GM18511 (cell line): ENCODE measurements around the gene NAXE.
"Not testable (repeated sequence)": the region's sequence is repeated elsewhere in the genome, so short reads cannot be mapped to it uniquely, and the experiment has no call there.

Experiments
- ATAC-seq: cut with Tn5 transposase; IDR thresholded peaks from one replicate; pipeline ENCODE4 v1.9.1; 2021; ENCODE audit warnings: mild to moderate bottlenecking, moderate library complexity; ENCODE audit not compliant: unreplicated experiment

Gene NAXE

GRCh38 chr1:156566436-156566835, 25.1 kb upstream of the NAXE start:
- ATAC-seq, result no peak

- no peak for ATAC-seq
Observed at GRCh38 chr1:156571261-156571852, 20.2 kb upstream of the NAXE start.

GRCh38 chr1:156571919-156572662, 19.5 kb upstream of the NAXE start, which contains the start of gene IQGAP3:
Gene IQGAP3 (minus strand): TSS chr1:156572565. CDS start chr1:156572529, 36 bp downstream.
- peak; percentile 76 for ATAC-seq

DNA sequence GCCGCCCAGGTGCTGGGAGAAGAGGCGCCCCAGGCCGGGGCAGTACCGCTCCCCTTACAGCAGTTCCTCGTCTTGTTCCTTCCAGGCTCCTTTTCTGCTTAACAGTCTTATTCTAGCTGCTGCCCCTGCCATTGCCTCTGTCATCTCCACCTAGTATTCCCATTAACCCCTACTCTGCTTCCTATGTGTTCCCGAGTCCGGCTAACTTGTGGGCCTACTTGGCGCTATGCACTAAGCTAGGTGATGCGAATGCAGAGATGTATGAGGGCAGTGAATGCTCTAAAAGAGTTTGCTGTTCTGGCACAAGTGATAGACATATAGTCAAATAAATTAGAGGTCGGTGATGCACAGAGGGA, 18.9 kb upstream of the NAXE start:
- ATAC-seq, result no peak

DNA sequence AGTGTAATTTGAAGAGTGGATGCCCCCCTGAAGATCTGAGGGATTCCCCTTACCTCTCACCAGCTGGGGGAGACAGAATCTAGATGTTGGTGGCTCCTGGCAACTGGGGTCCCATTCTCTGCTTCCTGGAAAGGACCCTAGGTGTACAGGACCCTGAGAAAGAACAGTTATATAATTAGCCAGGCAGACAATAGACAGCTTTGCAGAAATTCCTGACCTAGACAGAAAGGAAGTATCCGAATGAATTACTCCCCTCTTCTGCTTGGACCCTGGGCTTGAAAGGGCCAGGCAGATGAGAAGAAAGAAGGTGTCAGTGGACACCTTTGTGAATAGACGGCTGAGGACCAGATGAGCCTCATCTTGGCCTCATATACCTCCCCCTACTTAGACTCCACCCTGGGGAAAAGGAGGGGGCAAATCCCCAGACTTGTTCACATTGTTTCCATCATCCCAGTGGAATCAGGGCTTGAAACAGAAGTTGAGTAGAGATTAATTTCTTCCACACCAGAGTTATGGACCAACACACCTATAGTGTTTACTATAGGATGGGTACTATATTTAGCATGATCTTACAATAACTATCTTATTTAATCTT, 17.4 kb upstream of the NAXE start:
- ATAC-seq, result no peak

- ATAC-seq, result no peak
Observed at GRCh38 chr1:156577550-156577949, 14.0 kb upstream of the NAXE start.

GRCh38 chr1:156578055-156578454, 13.5 kb upstream of the NAXE start:
- no peak for ATAC-seq

DNA sequence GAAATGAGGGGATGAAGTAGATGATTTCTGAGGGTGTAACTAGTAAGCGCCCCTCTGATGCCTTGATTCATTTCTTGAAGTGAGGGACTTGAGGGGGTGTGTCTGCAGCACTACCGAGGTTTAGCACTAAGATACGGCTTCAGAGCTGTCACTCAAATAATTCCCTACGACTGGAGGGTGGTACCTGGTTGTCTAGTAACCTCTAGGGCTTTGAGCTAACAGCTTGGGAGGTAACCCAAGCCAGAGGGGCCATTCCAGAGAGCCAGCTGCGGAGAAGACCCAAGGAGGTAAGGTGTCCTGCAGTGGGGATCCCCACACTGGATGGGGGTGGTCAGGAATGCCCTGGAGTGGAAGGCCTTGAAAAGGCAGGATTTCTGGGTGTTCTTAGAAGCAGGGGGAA, 12.1 kb upstream of the NAXE start, which contains the start of gene TTC24:
Gene TTC24 (plus strand): TSS at position 252 of the 400 bp plus-strand sequence. CDS start 1,642 bp downstream, outside the sequence.
- ATAC-seq, result no peak

GRCh38 chr1:156581661-156582387, 9.8 kb upstream of the NAXE start:
- no peak for ATAC-seq

DNA sequence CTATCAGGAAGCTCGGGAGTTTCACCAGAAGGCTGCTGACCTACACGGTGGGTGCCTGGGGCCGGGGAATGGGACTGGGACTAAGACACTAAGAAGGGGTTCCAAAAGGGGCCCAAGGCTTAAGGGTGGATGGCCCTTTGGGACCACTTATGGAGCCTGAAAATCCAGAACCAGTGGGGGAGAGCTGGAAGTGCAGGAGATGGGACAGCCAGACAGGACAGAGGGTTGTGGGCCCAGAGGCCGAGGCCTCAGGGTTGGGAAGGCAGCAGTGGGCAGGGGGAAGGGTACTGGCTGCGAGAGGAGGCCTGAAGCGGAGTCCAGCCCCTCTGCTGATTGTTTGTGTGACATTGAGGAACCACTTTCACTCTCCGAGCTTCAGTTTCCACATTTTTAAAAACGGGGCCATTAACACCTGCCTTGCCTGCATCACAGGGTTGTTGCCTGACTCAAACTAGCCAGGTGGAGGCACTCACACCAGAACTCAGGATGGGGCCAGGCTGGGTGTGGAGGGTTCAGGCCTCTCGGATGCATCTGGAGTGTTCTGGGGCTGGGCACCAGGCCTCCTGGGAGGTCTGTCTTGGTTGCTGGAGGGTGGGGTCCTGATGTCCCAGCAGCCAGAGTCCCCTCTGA, 9.1 kb upstream of the NAXE start:
- ATAC-seq, result peak; percentile 54

- ATAC-seq, result no peak
Observed at GRCh38 chr1:156583821-156584622, 7.6 kb upstream of the NAXE start.

GRCh38 chr1:156584813-156585212, 6.8 kb upstream of the NAXE start:
- no peak for ATAC-seq

DNA sequence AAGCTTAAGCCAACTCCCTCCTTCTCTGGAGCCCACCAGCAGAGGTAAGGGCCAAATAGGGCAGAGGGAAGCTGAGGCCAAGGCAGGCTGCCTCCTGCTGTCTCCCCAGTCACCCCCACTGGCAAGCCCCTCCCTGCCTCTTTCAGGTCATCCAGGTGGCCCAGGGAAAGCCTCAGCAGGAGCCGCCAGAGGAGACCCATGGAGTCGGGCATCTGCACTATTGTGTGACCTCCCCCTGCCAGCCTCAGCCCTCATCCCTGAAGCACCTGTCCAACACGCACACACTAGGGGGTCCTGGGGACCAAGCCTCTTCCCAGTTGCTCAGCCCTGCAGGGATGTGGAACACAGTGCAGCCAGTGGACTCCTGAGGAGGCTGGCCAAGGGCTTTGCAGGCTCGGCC, 5.3 kb upstream of the NAXE start:
- ATAC-seq, result no peak

GRCh38 chr1:156586892-156587477, 4.6 kb upstream of the NAXE start:
- no peak for ATAC-seq

DNA sequence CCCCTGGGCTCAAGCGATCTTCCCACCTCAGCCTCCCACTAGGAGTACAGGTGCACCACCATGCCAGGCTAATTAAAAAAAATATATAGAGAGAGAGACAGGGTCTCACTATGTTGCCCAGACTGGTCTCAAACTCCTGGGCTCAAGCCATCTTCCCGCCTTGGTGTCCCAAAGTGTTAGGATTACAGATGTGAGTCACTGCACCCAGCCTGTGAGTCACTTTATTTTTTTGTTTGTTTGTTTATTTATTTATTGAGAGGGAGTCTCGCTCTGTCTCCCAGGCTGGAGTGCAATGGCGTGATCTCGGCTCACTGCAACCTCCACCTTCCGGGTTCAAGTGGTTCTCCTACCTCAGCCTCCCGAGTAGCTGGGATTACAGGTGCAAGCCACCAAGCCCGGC, 3.6 kb upstream of the NAXE start:
- not testable (repeated sequence) for ATAC-seq

DNA sequence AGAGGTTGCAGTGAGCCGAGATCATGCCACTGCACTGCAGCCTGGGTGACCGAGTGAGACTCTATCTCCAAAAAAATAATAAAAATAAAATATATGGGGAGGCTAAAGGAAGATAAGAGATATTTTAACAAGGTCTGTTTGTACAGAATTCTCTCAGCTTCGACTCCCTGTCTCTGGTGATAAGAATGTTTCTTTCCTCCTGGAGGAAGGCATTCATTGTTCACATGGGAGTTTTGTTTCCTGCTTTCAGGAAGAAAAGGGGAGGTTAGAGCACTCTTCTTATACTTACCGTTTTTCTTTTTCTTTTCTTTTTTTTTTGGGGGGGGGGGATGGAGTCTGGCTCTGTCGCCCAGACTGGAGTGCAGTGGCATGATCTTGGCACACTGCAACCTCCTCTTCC, 2.0 kb upstream of the NAXE start:
- no peak for ATAC-seq

DNA sequence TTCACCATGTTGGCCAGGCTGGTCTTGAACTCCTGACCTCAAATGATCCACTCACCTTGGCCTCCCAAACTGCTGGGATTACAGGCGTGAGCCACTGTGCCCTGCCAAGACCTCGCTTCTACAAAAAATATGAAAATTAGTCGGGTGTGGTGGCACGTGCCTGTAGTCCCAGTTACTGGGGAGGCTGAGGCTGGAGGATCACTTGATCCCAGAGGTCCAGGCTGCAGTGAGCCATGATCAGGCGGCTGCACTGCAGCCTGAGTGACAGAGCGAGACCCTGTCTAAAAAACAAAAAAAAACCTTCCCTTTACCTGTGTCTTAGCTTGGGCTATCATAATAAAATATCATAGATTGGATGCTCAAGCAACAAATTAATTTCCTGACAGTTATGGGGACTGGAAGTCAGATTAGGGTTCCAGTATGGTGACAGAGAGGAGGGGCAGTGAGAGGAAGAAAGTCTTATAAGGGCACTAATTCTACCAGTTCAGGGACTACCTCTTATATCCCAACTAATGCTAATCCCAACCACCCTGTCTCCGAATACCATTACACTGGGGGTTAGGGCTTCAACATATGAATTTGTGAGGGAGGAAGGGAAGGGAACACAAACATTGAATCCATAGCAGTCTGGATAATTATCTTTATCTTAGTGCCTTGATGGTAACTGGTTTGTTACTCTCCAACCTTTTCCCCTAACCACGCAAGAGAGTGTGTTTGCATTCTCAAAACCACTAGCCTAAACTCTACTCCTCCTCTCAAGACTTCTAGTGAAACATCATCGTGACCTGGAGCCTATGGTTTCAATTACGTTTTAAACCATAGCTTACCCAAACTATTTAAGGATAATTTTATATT, 1.0 kb upstream of the NAXE start:
- no peak for ATAC-seq

DNA sequence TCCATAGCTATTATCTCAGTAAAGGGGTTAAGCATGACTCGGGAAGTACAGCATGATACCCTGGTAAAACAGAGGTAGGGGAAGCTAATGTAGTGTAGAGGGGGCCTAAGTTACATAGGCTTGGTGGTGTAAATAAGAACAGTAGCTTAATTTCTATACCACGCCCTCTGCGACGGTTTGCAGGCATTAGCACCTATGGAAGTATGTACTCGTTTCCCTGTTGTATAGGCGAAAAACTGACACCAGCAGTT, 470 bp upstream of the NAXE start:
- ATAC-seq, result peak; percentile 13
